Mesothelial cell of epicardium (in vitro differentiated cells): Measurements from ENCODE around the gene AMBP. TPM values are rescaled to one million over a fixed set of nuclear protein-coding genes. Genes with fewer than 3 reads are reported as not detected.

ENCODE experiments used
- DNase-seq, 2 experiments: peaks; one replicate each; pipeline ENCODE4 v3.0.0; 2021; ENCODE audit warnings: low spot score in 2 of 2; ENCODE audit not compliant: unreplicated experiment in 2 of 2
- H3K27ac Mint-ChIP-seq: 2 replicates; pipeline ENCODE4 v1.8.0; 2021; ENCODE audit warnings: mixed read lengths
- H3K27me3 Mint-ChIP-seq: 2 replicates; pipeline ENCODE4 v1.8.0; 2021; ENCODE audit warnings: low read depth, mixed read lengths
- H3K36me3 Mint-ChIP-seq: 2 replicates; pipeline ENCODE4 v1.8.0; 2021; ENCODE audit warnings: mixed read lengths
- H3K4me1 Mint-ChIP-seq: 2 replicates; pipeline ENCODE4 v1.8.0; 2021; ENCODE audit warnings: mixed read lengths
- H3K4me3 Mint-ChIP-seq: 2 replicates; pipeline ENCODE4 v1.8.0; 2021; ENCODE audit warnings: mild to moderate bottlenecking, moderate library complexity, mixed read lengths
- H3K9me3 Mint-ChIP-seq: 2 replicates; pipeline ENCODE4 v1.8.0; 2021; ENCODE audit warnings: mixed read lengths
- total RNA-seq: library from RNA; stranded (reverse); gene quantifications from 3 replicates; pipeline ENCODE4 v1.2.1, GENCODE V29; 2021
- TF ChIP-seq, protein P1 (sequence below): fragments of 200-600 bp; sonication (generic); IDR thresholded peaks from one replicate; pipeline ENCODE4 v1.5.0; 2021; ENCODE audit warnings: antibody characterized with exemption; ENCODE audit not compliant: unreplicated experiment

The AMBP gene
- total RNA-seq, 1 donor from 2014 or later, result 0.22 TPM

DNA sequence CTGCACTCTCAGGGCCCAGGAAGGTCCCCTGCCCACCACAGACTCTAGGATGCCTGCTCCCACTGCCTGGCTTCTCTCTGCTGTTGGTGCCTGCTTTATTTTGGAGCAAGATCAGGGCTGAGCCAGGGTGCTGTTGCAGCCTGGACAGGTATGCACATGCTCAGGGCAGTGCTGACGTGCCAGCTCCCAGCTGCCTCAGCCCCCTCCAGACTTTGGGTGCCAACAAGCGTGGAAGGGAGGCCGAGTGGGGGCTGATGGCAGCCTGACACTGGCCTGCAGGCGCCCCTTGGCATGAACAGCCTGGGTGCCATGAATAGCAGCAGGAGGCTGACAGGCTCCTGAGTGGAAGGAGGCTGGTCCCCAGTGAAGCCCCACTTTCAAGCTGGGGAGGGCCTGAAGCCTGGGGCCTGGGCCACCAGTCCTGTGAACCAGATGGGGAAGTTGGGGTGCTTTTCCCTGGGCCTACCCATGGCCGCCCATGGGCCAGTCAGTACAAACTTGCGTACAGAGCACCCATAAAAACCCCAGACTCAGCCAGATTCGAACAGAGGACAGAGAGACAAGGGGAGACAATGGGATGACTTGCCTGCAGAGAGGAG, 6.8 kb downstream of the AMBP start:
- no peak overlapping the region for H3K27ac Mint-ChIP-seq
- no peak overlapping the region for H3K4me3 Mint-ChIP-seq
- H3K4me1 Mint-ChIP-seq, result no peaks in the 10 kb centered on the region
- H3K9me3 Mint-ChIP-seq, result no peaks in the 10 kb centered on the region
- H3K36me3 Mint-ChIP-seq, result no peaks in the 10 kb centered on the region
- TF ChIP-seq, protein P1, sequence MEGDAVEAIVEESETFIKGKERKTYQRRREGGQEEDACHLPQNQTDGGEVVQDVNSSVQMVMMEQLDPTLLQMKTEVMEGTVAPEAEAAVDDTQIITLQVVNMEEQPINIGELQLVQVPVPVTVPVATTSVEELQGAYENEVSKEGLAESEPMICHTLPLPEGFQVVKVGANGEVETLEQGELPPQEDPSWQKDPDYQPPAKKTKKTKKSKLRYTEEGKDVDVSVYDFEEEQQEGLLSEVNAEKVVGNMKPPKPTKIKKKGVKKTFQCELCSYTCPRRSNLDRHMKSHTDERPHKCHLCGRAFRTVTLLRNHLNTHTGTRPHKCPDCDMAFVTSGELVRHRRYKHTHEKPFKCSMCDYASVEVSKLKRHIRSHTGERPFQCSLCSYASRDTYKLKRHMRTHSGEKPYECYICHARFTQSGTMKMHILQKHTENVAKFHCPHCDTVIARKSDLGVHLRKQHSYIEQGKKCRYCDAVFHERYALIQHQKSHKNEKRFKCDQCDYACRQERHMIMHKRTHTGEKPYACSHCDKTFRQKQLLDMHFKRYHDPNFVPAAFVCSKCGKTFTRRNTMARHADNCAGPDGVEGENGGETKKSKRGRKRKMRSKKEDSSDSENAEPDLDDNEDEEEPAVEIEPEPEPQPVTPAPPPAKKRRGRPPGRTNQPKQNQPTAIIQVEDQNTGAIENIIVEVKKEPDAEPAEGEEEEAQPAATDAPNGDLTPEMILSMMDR, result no peak
- DNase-seq, result no peak
- peaks cover 40% of the 10 kb centered on the region for H3K27me3 Mint-ChIP-seq

DNA sequence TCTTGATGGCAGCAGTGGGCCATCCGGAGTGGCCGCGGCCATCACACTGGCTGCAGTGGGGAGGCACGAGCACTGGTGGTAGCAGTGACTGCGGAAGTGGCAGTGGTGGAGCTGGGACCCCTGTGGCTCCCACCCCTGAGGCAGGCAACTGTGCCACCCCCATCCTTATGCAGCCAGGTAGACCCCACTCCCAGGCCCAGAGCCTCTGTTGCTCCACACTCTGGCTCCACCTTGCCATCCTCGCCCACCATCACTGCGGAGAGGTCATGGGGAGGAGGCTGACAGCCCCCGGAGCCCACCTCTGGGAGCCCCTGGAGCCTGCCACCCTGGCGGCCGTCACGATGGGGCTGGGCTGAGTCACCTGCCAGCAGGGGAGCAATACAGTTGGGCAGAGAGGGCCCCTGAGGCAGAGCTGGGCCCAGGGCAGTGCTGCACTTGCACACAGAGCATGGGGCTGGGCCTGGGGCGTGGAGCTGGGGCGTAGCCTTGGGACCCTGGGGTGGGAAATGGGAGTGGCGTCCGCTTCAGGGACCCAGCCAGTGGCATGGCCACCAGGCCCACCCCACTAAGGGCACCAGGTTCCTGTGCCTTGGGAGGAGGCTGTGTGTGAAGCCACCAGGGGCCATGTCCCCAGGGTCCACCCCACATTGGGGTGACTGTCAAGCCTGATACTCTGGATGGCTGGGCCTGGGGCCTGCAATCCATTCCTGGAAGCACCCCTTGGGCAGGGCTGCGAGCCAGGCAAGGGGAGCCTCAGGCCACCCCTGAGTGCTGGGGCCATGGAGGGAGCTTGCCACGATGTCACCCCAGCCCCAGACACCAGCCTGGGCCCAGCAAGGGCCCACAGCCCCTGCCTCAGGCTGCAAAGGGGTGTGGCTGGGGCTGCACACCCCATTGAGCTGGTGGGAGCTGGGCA, 7.7 kb downstream of the AMBP start:
- H3K9me3 Mint-ChIP-seq, result no peaks in the 10 kb centered on the region
- no peaks in the 10 kb centered on the region for H3K36me3 Mint-ChIP-seq
- TF ChIP-seq, protein P1, result no peak
- H3K27me3 Mint-ChIP-seq, result peaks cover 36% of the 10 kb centered on the region
- H3K4me3 Mint-ChIP-seq, result no peak overlapping the region
- no peaks in the 10 kb centered on the region for H3K4me1 Mint-ChIP-seq
- DNase-seq, result no peak
- H3K27ac Mint-ChIP-seq, result no peak overlapping the region

DNA sequence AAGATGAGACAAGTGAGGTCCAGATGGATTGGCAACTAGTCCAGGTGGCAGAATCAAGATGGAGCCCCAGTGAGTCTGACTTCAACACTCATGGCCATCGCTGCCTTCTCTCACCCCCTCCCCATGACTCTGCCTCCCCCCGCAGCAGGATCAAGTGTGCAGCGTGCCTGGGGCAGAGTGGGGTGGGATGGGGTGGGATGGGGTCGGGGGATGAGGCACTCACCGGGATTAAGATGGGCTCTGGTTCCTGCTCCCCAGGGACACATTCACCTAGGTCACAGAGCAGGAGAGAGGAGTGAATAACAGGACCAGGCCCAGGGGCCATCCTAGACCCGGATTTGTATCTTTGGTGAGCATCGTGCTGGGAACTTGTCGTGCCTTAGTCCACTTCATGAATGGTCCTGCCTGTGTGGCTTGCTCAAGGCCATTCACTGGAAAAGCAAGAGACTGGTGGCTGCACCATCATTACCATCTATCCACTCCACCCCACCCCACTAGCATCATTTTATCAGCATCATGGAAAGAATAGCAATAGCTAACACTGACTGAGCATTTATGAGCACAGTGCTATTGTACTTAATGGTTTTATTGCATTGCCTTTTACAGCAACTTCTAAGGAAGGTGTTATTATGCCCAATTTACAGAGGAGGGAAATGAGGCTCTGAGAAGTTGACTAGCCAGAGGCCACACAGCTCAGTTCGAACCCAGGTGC, 8.5 kb downstream of the AMBP start:
- H3K4me3 Mint-ChIP-seq, result no peak overlapping the region
- no peaks in the 10 kb centered on the region for H3K4me1 Mint-ChIP-seq
- DNase-seq, result no peak
- H3K9me3 Mint-ChIP-seq, result no peaks in the 10 kb centered on the region
- H3K36me3 Mint-ChIP-seq, result no peaks in the 10 kb centered on the region
- H3K27ac Mint-ChIP-seq, result no peak overlapping the region
- TF ChIP-seq, protein P1, result no peak
- H3K27me3 Mint-ChIP-seq, result peaks cover 29% of the 10 kb centered on the region

DNA sequence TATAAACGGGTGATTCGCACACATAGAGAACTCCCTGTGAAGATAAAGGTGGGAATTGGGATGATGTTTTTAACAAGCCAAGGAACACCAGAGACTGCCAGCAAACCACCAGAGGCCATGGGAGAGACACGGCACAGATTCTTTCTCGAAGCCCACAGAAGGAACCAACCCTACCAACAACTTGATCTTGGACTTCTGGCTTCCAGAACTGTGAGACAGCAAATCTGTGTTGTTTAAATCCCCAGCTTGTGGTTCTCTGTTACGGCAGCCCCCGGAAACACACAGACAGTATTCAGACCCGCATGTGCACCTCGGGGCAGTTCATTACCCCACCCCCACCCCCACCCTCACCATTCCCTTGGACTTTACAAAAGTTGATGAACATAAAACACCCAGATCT, 12.8 kb downstream of the AMBP start:
- no peaks in the 10 kb centered on the region for H3K36me3 Mint-ChIP-seq
- peaks cover 6% of the 10 kb centered on the region for H3K9me3 Mint-ChIP-seq
- TF ChIP-seq, protein P1, result no peak
- no peaks in the 10 kb centered on the region for H3K4me1 Mint-ChIP-seq
- peaks cover 34% of the 10 kb centered on the region for H3K27me3 Mint-ChIP-seq
- H3K27ac Mint-ChIP-seq, result no peak overlapping the region
- H3K4me3 Mint-ChIP-seq, result no peak overlapping the region
- DNase-seq, result no peak

DNA sequence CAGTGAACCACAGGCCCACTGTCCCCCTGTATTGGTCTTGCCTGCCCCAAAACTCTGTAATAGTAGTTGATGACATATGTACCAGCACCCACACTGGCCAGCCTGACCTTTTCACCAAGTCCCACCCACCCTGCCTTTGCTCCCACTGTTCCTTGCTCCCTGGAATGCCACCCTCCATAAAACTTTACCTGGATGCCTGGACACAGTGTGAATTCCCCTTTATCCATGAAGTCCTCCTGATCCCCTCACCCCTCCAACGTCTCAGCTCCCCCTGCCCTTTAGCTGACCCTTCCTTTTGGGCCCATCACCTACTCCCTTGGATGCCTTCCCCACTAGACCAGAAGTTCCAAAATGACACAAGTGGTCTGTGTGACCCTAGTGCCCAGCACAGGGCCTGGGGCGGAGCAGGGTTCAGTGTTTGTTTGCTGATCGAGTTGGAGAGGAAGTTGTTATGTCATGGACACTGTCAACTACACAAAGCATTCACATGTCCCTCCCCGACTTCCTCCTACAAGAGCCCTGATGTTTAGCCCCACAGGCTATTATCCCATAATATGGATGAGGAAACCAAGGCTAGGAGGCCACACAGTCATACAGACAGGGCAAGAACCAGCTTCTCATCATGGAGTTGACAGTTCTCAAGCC, 16.1 kb downstream of the AMBP start:
- TF ChIP-seq, protein P1, result no peak
- no peak overlapping the region for H3K27ac Mint-ChIP-seq
- no peak overlapping the region for H3K4me3 Mint-ChIP-seq
- peaks cover 6% of the 10 kb centered on the region for H3K9me3 Mint-ChIP-seq
- H3K36me3 Mint-ChIP-seq, result peaks cover 7% of the 10 kb centered on the region
- DNase-seq, result no peak
- no peaks in the 10 kb centered on the region for H3K4me1 Mint-ChIP-seq
- peaks cover 23% of the 10 kb centered on the region for H3K27me3 Mint-ChIP-seq
